HG03039 (cell line): ENCODE data around the gene NLRP7.
"Not testable (repeated sequence)": the region's sequence is repeated elsewhere in the genome, so short reads cannot be mapped to it uniquely, and the experiment has no call there.

Experiments used
- ATAC-seq: cut with Tn5 transposase; IDR thresholded peaks from one replicate; pipeline ENCODE4 v1.9.1; 2021; ENCODE audit warnings: mild to moderate bottlenecking, moderate library complexity; ENCODE audit not compliant: unreplicated experiment

The NLRP7 gene

GRCh38 chr19:54919646-54920563, 27.4 kb downstream of the NLRP7 start:
- not testable (repeated sequence) for ATAC-seq

GRCh38 chr19:54918499-54918898, 28.8 kb downstream of the NLRP7 start:
- ATAC-seq, result no peak

- ATAC-seq, result no peak
Measured at GRCh38 chr19:54916822-54917221, 30.5 kb downstream of the NLRP7 start.

DNA sequence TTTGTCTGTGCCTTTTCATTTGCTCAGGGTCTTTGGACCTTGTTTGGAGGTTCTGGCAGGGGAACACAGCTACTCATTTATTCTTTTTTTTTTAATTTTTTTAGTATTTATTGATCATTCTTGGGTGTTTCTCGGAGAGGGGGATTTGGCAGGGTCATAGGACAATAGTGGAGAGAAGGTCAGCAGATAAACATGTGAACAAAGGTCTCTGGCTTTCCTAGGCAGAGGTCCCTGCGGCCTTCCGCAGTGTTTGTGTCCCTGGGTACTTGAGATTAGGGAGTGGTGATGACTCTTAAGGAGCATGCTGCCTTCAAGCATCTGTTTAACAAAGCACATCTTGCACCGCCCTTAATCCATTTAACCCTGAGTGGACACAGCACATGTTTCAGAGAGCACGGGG, 39.4 kb downstream of the NLRP7 start:
- not testable (repeated sequence) for ATAC-seq

- ATAC-seq, result no peak
Measured at GRCh38 chr19:54906819-54907218, 40.5 kb downstream of the NLRP7 start.

DNA sequence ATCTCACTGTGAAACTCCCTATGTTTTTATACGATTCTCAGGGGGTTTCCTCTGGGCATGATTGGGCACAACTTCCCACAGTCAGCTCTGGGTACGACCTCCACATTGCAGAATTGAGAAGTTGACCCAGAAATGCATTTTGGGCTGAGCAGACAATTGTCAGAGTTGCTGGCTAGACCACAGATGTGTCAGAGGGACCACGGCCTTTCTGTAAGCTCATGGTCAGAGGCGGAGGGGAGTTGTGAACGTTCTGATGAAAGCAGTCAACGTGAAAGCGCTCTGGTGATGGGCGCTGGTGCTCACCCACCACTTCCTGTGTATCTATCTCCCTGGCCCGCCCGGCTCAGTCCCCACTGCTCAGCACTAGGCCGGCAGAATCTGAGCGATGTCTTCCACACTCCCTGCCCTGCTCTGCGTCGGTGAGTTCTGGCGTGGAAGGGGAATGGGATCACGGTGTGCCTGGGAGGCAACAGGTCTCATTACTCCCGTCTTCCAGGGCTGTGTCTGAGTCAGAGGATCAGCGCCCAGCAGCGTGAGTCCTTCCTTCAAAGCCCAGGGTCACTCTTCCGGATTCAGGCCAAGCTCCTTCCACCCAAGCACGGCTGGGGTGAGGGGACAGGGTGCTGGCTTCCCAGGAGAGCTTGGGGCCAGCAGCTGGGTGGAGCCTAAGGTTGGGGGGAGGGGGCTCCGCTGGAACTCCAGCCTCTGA, 41.4 kb downstream of the NLRP7 start, which contains the start of gene NCR1:
NCR1 (plus strand) TSS at position 346 of the 709 bp plus-strand sequence; CDS start at position 386, 40 bp downstream.
- ATAC-seq, result no peak

GRCh38 chr19:54905421-54905802, 41.9 kb downstream of the NLRP7 start:
- no peak for ATAC-seq

GRCh38 chr19:54904261-54904660, 43.1 kb downstream of the NLRP7 start:
- ATAC-seq, result not testable (repeated sequence)

- ATAC-seq, result no peak
Measured at GRCh38 chr19:54903303-54903702, 44.0 kb downstream of the NLRP7 start.

GRCh38 chr19:54902061-54902460, 45.3 kb downstream of the NLRP7 start:
- no peak for ATAC-seq

- ATAC-seq, result not testable (repeated sequence)
Measured at GRCh38 chr19:54901153-54901552, 46.2 kb downstream of the NLRP7 start.

DNA sequence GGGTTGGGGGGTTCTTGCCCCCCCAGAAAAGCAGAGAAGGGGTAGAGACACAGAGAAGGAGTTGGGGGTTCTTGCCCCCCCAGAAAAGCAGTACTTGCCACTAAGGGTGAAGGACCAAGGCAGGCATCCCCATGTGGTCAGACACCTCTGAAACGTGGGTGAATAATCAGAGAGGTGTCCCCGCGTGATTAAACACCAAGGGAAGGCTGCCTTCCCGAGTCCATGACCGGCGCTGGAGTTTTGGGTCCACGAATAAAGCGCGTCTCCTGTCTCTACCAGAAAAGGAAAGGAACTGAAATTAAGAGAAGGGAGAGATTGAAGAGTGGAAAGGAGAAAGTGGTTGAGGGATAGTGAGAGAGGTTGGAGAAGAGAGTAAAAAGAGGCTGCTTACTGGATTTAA, 47.7 kb downstream of the NLRP7 start:
- not testable (repeated sequence) for ATAC-seq

DNA sequence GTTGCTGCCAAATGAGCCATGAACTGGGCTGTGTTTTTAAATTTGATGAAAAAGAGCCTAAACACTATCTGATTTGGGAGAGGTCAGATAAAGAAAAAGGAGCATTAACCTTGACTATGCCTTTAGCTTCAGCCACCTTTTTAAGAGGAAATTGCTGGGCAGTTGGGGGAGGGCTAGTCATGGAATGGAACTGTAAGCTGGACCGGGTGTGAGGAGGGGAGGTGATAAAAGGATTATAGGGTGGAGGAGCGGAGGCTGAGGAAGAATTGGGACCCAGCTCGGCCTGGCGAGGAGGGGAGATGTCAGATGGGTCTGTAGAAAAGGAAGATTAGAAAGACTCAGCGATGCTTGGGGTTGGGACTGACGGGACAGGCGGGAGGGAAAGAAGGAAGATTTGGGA, 48.6 kb downstream of the NLRP7 start:
- ATAC-seq, result not testable (repeated sequence)

- no peak for ATAC-seq
Measured at GRCh38 chr19:54896036-54896435, 51.3 kb downstream of the NLRP7 start.

GRCh38 chr19:54894106-54894505, 53.2 kb downstream of the NLRP7 start:
- ATAC-seq, result not testable (repeated sequence)

DNA sequence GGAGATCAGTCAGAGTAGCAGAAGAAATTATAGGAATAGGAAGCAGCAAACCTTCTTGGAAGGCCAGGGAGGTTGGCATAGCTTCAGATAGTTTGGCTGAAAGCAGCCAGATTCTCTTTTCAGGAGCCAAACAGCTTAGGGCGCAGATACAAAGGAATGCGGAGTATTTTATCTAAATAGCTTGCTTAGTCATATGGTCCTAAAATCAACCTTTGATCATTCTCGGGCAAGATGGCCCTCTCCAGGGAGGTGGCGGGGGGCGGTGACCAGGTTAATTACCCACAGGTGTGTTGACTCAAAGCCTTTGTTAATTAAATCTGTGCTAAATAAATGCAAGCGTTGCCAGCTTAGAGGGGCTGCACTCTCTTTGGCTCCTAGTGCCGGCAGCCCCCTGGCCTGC, 53.9 kb downstream of the NLRP7 start:
- ATAC-seq, result no peak

DNA sequence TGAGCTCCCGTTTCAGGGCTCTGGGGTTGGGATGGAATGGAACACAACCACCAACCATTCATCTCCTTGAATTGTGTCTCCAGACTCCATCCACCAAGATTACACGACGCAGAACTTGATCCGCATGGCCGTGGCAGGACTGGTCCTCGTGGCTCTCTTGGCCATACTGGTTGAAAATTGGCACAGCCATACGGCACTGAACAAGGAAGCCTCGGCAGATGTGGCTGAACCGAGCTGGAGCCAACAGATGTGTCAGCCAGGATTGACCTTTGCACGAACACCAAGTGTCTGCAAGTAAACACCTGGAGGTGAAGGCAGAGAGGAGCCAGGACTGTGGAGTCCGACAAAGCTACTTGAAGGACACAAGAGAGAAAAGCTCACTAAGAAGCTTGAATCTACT, 57.8 kb downstream of the NLRP7 start:
- ATAC-seq, result no peak

DNA sequence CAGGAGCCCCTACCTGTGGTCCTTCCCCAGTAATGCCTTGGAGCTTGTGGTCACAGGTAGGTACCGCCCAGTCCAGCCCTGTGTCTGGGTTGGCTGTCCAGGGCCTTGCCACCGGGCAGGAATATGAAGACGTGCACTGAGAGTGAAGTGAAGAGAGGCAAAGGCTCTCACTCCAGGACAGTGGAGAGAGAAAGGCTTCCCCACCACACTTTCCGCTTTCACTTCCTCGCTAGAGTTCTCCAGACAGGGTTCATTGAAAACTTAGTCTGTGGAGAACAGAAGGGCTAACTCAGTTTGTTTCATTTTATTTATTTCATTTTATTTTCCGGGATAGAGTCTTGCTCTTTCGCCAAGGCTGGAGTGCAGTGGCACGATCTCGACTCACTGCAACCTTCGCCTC, 59.1 kb downstream of the NLRP7 start:
- ATAC-seq, result no peak

DNA sequence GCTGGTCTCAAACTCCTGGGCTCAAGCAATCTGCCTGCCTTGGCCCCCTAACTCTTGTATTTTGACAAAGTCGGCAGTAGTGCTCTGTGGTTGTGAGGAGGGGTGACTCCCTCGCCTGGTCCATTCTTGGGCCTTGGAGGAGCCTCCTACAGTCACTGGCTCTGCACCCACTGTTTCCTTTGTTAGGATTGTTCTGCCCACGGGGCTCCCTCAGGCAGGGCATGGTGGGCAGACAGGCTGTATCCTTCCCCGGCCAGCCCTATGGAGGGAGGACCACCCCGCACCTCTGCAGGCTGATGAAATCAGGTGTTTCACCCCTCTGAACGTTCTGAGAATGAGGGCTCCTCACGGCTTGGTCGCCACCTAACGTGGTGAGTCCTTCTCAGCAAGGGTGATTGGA, 64.1 kb downstream of the NLRP7 start:
- no peak for ATAC-seq

DNA sequence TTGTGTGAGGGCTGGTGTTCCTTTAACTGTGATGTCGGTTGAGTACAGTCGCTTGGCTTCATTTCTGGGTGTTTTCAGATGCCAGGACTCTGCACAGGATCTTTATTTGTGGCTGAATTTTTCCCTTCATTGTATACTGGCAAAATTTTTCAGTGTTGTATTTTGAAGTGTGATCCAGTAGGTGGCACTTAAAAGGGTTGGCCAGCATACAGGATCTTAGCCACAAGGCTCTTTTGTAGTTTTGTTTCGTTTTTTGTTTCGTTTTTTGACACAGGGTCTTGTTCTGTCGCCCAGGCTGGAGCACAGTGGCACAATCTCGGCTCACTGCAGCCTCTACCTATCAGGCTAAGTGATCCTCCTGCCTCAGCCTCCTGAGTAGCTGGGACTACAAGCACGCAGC, 64.6 kb downstream of the NLRP7 start:
- ATAC-seq, result no peak

- ATAC-seq, result no peak
Measured at GRCh38 chr19:54881884-54882283, 65.4 kb downstream of the NLRP7 start.

GRCh38 chr19:54877471-54877870, 69.9 kb downstream of the NLRP7 start:
- no peak for ATAC-seq
